GM23248 (cell line): ENCODE results near the gene TRAF3.

Source experiments
- EZH2 ChIP-seq: fragments of 200-600 bp; sonication (generic); IDR thresholded peaks from 2 replicates; pipeline ENCODE4 v1.6.1; 2018; ENCODE audit warnings: antibody characterized with exemption, mild to moderate bottlenecking; ENCODE audit not compliant: insufficient read depth, poor library complexity, severe bottlenecking
- EZH2phosphoT487 ChIP-seq: fragments of 200-600 bp; sonication (generic); IDR thresholded peaks from 2 replicates; pipeline ENCODE4 v1.6.1; 2018; ENCODE audit warnings: antibody characterized with exemption, moderate library complexity, mild to moderate bottlenecking, low read depth; ENCODE audit not compliant: insufficient read depth

DNA sequence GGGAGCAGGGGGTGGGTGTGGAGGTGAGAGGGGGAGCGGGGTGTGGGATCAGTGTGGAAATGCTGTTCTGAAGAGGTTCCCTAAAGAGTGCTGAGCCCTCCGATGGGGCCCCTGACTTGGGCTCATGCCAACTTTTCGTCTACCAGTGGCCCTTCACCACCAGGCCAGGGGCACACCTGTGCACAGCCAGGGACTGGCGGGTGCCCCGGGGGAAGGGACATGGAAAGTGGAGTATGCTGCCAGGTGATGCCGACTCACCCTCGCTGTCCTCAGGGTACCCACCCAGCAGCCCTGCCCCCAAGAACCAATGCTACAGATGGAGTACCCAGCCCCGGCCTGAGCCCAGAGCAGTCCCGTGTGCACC, 171.4 kb downstream of the TRAF3 start:
- TF ChIP-seq EZH2phosphoT487 (no peak), EZH2 (no peak)
